NAMALWA (cell line): Measurements from ENCODE around the gene TPCN1.

ENCODE experiments used
- DNase-seq: peaks from one replicate; pipeline ENCODE4 v3.0.0-alpha.2; 2015; ENCODE audit warnings: low spot score

Gene TPCN1

DNA sequence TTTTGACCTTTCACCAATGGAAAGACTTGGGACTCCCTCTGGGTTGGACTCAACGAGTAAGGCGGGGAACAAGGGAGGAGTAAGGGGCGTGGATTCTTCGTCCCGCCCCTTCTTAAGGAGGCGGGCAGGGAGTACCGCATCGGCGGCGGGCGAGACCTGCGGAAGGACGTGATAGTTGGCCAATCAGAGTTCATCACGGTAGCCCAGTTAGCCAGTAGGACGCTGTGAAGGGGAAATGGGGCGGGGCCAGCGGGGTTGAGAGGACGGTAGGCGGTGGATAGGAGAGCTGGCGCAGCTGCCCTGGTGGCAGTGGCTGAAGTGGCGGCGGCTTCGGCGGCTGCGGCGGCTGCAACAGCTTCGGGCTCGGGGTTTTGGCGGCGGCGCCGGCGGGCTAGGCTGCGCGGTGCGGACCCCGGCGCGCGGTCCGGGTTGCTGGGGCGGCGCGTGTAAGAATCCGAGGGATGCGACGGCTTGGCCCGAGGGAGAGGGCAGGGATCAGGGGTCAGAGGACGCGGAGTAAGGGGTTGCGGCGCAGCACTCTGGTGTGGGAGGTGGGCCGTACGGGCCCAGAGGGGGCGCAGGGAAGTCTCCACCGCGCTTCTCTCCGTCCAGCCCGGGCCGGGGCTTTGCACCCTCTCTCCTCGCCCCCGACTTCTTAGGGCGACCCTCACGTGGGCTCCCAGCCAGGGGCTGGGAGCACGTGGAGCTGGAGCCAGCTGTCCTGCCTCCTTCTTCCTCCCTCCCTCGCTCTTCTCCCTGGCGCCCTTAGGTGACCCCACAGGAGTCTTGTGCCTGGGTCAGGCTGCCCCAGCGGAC, at the start of gene TPCN1:
Gene TPCN1, plus strand, starts transcription at position 284 of the 816 bp plus-strand sequence. CDS start 5,389 bp downstream, outside the sequence.
- DNase-seq: peak; percentile 100

GRCh38 chr12:113171543-113171942, 49.7 kb upstream of the TPCN1 start:
- DNase-seq: peak; percentile 37

DNA sequence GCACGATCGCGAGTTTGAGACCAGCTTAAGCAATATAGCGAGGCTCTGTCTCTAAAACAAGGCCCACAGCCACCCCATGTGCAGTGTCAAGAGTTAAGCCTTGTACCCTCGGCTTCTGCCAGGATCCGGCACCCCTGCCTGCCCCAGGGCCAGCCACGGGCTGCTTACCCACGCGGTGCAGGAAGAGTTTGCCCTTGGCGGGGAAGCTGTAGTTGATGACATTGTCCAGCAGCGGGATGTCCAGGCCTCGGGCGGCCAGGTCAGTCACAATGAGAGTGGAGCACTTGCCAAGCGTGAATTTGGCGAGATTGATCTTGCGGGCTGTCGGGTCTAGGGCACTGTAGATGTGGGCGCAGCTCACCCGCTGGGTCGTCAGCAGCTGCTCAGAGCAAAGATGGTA, 49.1 kb upstream of the TPCN1 start:
- no peak for DNase-seq

GRCh38 chr12:113173081-113173698, 48.1 kb upstream of the TPCN1 start:
- peak; percentile 96 for DNase-seq

GRCh38 chr12:113174461-113175384, 46.5 kb upstream of the TPCN1 start:
- DNase-seq: peak; percentile 88

- no peak for DNase-seq
These were observed 42.2 kb upstream of the TPCN1 start for GRCh38 chr12:113179023-113179422.

- no peak for DNase-seq
These were observed 40.9 kb upstream of the TPCN1 start for GRCh38 chr12:113180333-113180732.

DNA sequence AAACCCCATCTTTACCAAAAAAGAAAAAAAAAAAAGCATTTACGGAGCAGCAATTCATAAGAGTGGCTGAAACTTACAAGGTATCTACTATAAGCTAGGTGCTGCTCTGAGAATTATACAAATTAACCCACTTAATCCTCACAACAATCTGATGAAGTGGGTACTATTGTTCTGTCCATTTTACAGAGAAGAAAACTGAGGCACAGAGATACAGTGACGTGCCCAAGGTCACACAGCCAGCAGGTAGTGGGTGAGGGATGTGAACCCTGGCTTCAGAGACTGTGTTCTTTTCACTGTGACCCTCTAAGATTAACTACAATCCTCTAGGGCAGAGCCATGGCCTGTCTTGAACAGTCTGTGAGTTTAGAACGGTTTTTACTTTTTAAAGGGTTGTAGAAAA, 39.3 kb upstream of the TPCN1 start:
- no peak for DNase-seq

DNA sequence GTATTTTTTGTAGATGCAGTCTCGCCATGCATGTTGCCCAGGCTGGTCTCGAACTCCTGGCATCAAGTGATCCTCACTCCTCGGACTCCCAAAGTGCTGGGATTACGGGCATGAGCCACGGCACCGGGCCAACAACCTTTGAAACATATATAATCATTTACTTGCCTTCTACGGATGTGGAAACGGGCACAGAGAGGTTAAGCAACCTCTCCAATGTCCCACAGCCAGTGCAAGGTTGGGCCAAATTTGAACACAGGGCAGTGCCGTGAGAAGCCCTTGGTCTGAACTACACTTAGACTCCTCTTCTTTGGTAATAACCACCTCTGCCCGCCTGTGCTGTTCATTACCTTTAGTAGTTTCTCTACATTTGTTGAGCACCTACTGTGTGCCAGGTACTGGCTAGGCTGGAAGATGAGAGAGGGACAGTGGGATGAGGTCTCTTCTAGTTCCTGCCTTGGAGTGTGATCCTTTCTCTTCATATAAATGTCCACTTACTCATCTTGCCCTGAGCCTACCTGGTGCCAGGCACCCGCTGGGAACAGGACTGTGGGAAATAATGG, 38.2 kb upstream of the TPCN1 start:
- DNase-seq: no peak

GRCh38 chr12:113184098-113184899, 37.0 kb upstream of the TPCN1 start:
- DNase-seq: no peak

GRCh38 chr12:113184900-113185179, 36.4 kb upstream of the TPCN1 start:
- peak; percentile 96 for DNase-seq

DNA sequence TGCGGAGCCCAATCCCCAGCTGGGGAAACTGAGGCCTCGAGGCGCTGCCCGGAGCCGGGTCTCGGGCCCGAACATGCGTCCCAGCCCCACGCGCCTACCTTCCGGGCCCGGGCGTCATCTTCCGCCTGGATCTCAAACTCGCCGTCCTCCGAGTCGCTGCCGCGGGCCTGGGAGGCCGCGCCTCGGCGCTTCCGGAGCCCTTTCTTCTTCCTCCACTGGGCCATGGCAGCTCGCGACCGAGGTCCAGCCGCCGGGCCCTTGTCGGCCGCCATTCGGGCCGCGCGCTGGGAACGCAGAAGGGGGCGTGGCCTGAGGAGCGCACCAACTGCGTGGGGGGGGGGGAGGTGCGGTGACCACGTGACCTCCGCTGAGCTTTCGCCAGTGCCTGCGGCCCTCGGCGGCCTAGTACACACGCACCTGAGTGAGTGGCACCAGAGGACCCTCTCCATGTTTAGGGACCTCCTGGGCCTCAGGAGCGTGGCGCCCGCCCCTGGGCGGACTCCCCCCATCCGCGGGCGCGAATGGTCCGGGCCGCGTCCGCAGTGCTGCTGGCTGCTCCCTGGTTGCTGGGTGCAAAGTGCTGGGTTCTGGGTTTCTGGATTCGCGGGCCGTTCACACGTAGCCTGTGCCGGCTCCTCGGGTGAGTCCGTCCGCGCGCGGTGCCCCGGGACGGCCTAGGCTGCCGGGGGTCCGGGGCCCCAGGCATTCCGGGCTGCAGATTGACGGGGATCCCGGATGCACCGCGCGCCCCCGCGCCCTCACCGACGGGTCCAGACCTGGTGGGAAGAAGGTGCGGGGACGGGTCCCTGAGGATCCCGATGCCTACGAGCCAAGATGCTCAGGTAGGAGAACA, 35.9 kb upstream of the TPCN1 start, which contains the start of the genes DDX54 and RITA1:
Gene DDX54, minus strand, starts transcription at position 299 of the 853 bp plus-strand sequence. Its CDS starts 27 bp downstream, at position 272.
Gene RITA1, plus strand, starts transcription at position 542 of the 853 bp plus-strand sequence. CDS start 1,026 bp downstream, outside the sequence.
- DNase-seq: peak; percentile 89

GRCh38 chr12:113186033-113186365, 35.3 kb upstream of the TPCN1 start:
- DNase-seq: peak; percentile 61

DNA sequence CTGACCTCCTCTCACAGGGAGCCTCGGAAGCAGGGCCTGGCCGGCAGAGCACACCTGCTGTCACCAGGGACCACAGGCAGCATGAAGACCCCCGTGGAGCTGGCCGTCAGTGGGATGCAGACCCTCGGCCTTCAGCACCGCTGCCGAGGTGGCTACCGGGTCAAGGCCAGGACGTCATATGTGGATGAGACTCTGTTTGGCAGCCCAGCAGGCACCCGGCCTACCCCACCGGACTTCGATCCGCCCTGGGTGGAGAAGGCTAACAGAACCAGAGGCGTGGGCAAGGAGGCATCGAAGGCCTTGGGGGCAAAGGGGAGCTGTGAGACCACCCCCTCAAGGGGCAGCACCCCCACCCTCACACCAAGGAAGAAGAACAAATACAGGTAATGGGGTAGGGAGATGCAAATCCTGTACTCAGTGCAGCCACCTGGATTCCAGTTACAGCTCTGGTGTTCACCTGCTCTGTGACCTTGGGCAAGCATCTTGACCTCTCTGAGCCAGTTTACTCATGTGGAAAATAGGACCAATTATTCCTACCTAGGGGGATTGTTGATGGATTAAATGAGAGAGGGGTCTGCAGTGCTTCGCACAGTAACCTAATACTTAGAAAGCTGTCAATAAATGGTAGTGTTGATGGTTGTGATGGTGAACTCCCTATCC, 34.5 kb upstream of the TPCN1 start:
- DNase-seq: no peak

- DNase-seq: no peak
These were observed 31.9 kb upstream of the TPCN1 start for GRCh38 chr12:113189361-113189760.

DNA sequence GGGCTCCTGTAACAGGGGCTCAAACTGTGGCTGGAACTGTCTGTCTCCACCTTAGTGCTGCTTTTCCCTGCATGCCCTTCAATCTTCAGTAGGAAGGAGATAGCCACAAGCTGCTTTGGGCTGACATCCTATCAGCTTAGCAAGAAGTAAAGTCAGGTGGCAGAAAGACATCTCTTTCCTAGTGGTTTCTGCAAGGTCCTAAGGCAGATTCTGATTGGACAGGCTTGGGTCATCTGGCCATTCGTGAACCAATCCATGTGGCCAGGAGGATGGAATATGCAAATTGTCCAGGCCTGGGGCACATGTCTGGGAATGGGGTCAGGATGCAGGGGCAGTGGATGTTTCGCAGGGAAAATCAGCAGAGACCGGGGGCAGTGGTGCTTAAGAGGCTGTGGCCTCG, 30.5 kb upstream of the TPCN1 start:
- DNase-seq: no peak

DNA sequence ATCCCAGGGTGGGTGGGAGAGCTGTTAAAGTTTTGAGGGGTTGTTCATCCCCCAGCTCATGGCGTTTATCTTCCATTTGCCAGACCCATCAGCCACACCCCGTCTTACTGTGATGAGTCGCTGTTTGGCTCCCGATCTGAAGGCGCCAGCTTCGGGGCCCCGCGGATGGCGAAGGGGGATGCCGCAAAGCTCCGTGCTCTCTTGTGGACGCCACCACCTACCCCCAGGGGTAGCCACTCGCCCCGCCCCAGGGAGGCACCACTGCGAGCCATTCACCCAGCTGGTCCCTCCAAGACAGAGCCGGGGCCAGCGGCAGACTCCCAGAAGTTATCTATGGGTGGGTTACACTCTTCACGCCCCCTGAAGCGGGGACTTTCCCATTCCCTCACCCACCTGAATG, 30.0 kb upstream of the TPCN1 start:
- DNase-seq: no peak

- DNase-seq: no peak
These were observed 26.3 kb upstream of the TPCN1 start for GRCh38 chr12:113194971-113195391.

DNA sequence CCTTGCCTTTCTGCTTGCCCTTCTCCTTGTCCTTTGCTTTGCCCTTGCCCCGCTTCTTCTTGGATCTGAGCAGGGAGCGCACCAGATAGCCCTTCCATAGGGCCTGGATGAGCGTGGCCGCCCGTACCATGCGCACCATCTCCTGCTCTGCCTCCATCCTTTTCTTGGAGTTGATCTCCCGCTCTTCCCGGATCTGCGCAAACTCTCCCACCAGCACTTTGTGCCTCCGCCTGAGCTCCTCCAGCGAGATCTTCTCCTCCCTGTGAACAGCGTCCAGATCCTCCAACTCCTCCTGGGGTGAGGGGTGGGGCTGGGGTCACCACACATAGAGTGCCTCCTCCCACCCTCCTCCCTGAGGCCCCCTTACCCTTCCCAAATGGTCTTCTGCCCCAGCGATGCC, 25.7 kb upstream of the TPCN1 start:
- no peak for DNase-seq

GRCh38 chr12:113196582-113196981, 24.7 kb upstream of the TPCN1 start:
- no peak for DNase-seq
